Measurements from ENCODE around the gene BACE1-AS. TPM values are rescaled to one million over a fixed set of nuclear protein-coding genes. Genes with fewer than 3 reads are reported as not detected.
A peak's percentile ranks its signal among the peaks of the same experiment; 100 is the strongest.

Gene BACE1-AS
- total RNA-seq, 1 donor from 2014 or later = 12.8 TPM

- H3K27me3 Mint-ChIP-seq = no peaks in the 10 kb centered on the region
- DNase-seq (ENCODE audit: extremely low spot score, unreplicated experiment) = peak; percentile 92
- no peaks in the 10 kb centered on the region for H3K9me3 Mint-ChIP-seq
- no peak for TF ChIP-seq CTCF (conservative IDR thresholded peaks at IDR 0.05)
- H3K36me3 Mint-ChIP-seq = no peaks in the 10 kb centered on the region
- H3K27ac Mint-ChIP-seq = peak within 1 kb of the TSS; percentile 24
- H3K4me1 Mint-ChIP-seq (ENCODE audit: unreplicated experiment) = no peaks in the 10 kb centered on the region
- peak within 1 kb of the TSS; percentile 80 for H3K4me3 Mint-ChIP-seq
Measured at GRCh38 chr11:117327567-117328374, 36.6 kb downstream of the BACE1-AS start, which contains the start of gene CEP164. TSS of gene CEP164 (plus strand) at chr11:117327854. CDS start at chr11:117338587, 10,733 bp downstream.

DNA sequence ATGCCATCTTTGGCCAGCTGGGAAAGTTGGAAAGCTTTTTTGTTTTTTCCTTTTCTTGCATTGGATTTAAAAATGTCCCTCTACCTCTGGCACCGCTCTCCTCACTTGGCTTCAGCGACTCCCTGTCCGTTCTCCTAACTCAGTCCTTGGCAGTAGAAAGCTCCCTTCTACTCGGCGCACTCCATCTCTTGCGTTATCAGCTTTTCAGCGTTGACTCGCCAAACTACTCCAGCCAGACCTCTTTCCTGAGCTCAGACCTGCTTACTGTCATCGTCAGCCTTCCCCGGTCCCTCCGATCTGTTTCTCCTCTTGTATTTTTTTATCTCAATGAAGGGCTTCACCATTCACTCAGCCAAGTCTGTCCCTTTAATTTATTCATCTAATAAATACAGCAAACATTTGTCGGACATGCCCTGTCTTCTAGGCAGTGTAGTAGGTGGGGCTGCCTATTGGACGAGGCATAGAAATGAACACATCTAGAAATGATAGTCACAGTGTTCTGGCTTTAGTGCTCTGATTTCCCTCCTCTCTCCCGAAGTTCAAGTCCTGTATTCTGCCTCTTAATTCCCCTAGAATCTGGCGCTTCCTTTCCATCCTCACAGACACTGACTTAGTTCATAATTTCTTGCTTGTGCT, 37.3 kb downstream of the BACE1-AS start:
- TF ChIP-seq CTCF (conservative IDR thresholded peaks at IDR 0.05) = no peak
- DNase-seq (ENCODE audit: extremely low spot score, unreplicated experiment) = no peak
- Mint-ChIP-seq H3K36me3 (no peaks in the 10 kb centered on the region), H3K27me3 (no peaks in the 10 kb centered on the region), H3K27ac (no peak overlapping the region), H3K4me3 (no peak overlapping the region), H3K9me3 (no peaks in the 10 kb centered on the region), H3K4me1 (ENCODE audit: unreplicated experiment) (no peaks in the 10 kb centered on the region)

- DNase-seq (ENCODE audit: extremely low spot score, unreplicated experiment) = no peak
- Mint-ChIP-seq H3K4me1 (ENCODE audit: unreplicated experiment) (peaks cover 4% of the 10 kb centered on the region), H3K9me3 (no peaks in the 10 kb centered on the region), H3K4me3 (no peak overlapping the region), H3K27me3 (no peaks in the 10 kb centered on the region), H3K36me3 (peaks cover 5% of the 10 kb centered on the region), H3K27ac (no peak overlapping the region)
- no peak for TF ChIP-seq CTCF (conservative IDR thresholded peaks at IDR 0.05)
Measured at GRCh38 chr11:117332843-117333242, 41.7 kb downstream of the BACE1-AS start.

GRCh38 chr11:117333917-117334316, 42.8 kb downstream of the BACE1-AS start:
- Mint-ChIP-seq H3K4me3 (no peak overlapping the region), H3K36me3 (peaks cover 7% of the 10 kb centered on the region), H3K27me3 (no peaks in the 10 kb centered on the region), H3K27ac (no peak overlapping the region), H3K9me3 (no peaks in the 10 kb centered on the region), H3K4me1 (ENCODE audit: unreplicated experiment) (peaks cover 4% of the 10 kb centered on the region)
- no peak for DNase-seq (ENCODE audit: extremely low spot score, unreplicated experiment)
- TF ChIP-seq CTCF (conservative IDR thresholded peaks at IDR 0.05) = no peak

DNA sequence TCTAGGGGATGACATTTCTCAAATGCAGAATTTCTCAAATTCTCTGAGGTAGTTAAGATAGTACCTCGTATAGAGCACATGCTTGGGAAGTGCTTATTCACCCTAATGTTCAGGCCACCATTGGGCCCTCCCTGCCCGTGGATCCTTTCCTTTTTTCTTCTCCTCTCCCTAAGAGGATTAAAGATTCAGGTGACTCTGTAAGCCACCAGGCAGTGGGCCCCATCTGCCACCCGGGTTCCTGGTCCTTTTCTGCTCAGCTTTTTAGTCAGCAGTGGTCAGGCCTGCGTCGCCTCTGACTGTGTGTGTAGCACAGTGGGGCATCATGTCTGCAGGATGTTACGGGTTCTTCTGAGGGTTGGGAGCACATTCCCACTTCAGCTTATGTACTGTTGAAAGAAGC, 43.8 kb downstream of the BACE1-AS start:
- no peak overlapping the region for H3K4me3 Mint-ChIP-seq
- no peak for TF ChIP-seq CTCF (conservative IDR thresholded peaks at IDR 0.05)
- no peaks in the 10 kb centered on the region for H3K27me3 Mint-ChIP-seq

More for the DNA sequence above, 43.8 kb downstream of the BACE1-AS start:
- no peaks in the 10 kb centered on the region for H3K9me3 Mint-ChIP-seq
- no peak for DNase-seq (ENCODE audit: extremely low spot score, unreplicated experiment)
- H3K4me1 Mint-ChIP-seq (ENCODE audit: unreplicated experiment) = peaks cover 4% of the 10 kb centered on the region
- peaks cover 7% of the 10 kb centered on the region for H3K36me3 Mint-ChIP-seq
- H3K27ac Mint-ChIP-seq = no peak overlapping the region
